GM23338 (cell line): ENCODE data around the gene ERC2. TPM values are rescaled to one million over a fixed set of nuclear protein-coding genes. Genes with fewer than 3 reads are reported as not detected.

Experiments used
- ATAC-seq: fragments of 200-7000 bp; cut with Tn5 transposase; 3 replicates; pipeline ENCODE4 v1.9.1; 2020
- DNase-seq: peaks from one replicate; pipeline ENCODE4 v3.0.0-alpha.2; 2015; ENCODE audit warnings: low spot score
- H2AFZ ChIP-seq: fragments of 200-600 bp; sonication (generic); 2 replicates; pipeline ENCODE4 v1.8.0; 2016; ENCODE audit warnings: antibody characterized with exemption, mild to moderate bottlenecking, moderate library complexity
- H3F3A ChIP-seq: fragments of 200-600 bp; sonication (generic); replicated peaks from 2 replicates; pipeline ENCODE4 v1.8.0; 2017; ENCODE audit warnings: antibody characterized with exemption, mixed run types, low read depth
- H3K27ac ChIP-seq: fragments of 200-600 bp; sonication (generic); 2 replicates; pipeline ENCODE4 v1.6.1; 2016; ENCODE audit warnings: low read depth
- H3K27me3 ChIP-seq: fragments of 200-600 bp; sonication (generic); 2 replicates; pipeline ENCODE4 v1.8.0; 2016; ENCODE audit warnings: mild to moderate bottlenecking, mixed run types, moderate library complexity; ENCODE audit not compliant: insufficient read depth
- H3K36me3 ChIP-seq: fragments of 200-600 bp; sonication (generic); 2 replicates; pipeline ENCODE4 v1.8.0; 2016; ENCODE audit warnings: mild to moderate bottlenecking; ENCODE audit not compliant: insufficient read depth
- H3K4me1 ChIP-seq: fragments of 200-600 bp; sonication (generic); 2 replicates; pipeline ENCODE4 v1.8.0; 2016; ENCODE audit warnings: mild to moderate bottlenecking, moderate library complexity; ENCODE audit not compliant: insufficient read depth
- H3K4me2 ChIP-seq: fragments of 200-600 bp; sonication (generic); 2 replicates; pipeline ENCODE4 v1.7.1; 2017; ENCODE audit warnings: mixed run types
- H3K4me3 ChIP-seq: fragments of 200-600 bp; sonication (generic); 2 replicates; pipeline ENCODE4 v1.6.1; 2016; ENCODE audit warnings: mixed run types
- H3K79me2 ChIP-seq: fragments of 200-600 bp; sonication (generic); replicated peaks from 2 replicates; pipeline ENCODE4 v1.8.0; 2017; ENCODE audit warnings: mild to moderate bottlenecking; ENCODE audit not compliant: insufficient read depth
- H3K9me2 ChIP-seq: fragments of 200-600 bp; sonication (generic); 2 replicates; pipeline ENCODE4 v1.8.0; 2017; ENCODE audit not compliant: insufficient read depth
- H4K20me1 ChIP-seq: fragments of 200-600 bp; sonication (generic); replicated peaks from 2 replicates; pipeline ENCODE4 v1.8.0; 2017; ENCODE audit warnings: mild to moderate bottlenecking; ENCODE audit not compliant: insufficient read depth
- H3K27ac Mint-ChIP-seq: 2 replicates; pipeline ENCODE4 v1.8.0; 2020; ENCODE audit warnings: inconsistent platforms, mild to moderate bottlenecking, moderate library complexity, mixed read lengths
- H3K27me3 Mint-ChIP-seq: 3 replicates; pipeline ENCODE4 v1.8.0; 2022; ENCODE audit warnings: low read depth, mild to moderate bottlenecking, moderate library complexity, mixed read lengths, inconsistent platforms; ENCODE audit not compliant: insufficient read depth, poor library complexity
- H3K36me3 Mint-ChIP-seq: 3 replicates; pipeline ENCODE4 v1.8.0; 2021; ENCODE audit warnings: low read depth, mild to moderate bottlenecking, inconsistent platforms, moderate library complexity, mixed read lengths
- H3K4me1 Mint-ChIP-seq: 3 replicates; pipeline ENCODE4 v1.8.0; 2020; ENCODE audit warnings: mild to moderate bottlenecking, inconsistent platforms, mixed read lengths
- H3K4me3 Mint-ChIP-seq: 3 replicates; pipeline ENCODE4 v1.8.0; 2021; ENCODE audit warnings: moderate library complexity, mild to moderate bottlenecking, inconsistent platforms, mixed read lengths
- H3K9me3 Mint-ChIP-seq: 3 replicates; pipeline ENCODE4 v1.8.0; 2020; ENCODE audit warnings: moderate library complexity, mild to moderate bottlenecking, inconsistent platforms, mixed read lengths
- CREB1 ChIP-seq: fragments of 250-450 bp; sonication (Bioruptor Pico); IDR thresholded peaks from 2 replicates; pipeline ENCODE4 v1.5.0; 2020; ENCODE audit warnings: low read depth, mild to moderate bottlenecking, moderate library complexity
- CTCF ChIP-seq, 2 experiments: fragments of 200-600 bp in 1 of 2; sonication (generic) in 1 of 2; conservative IDR thresholded peaks; 2 replicates each; pipeline versions ENCODE4 v1.5.1 to v1.6.1; 2016 to 2017; ENCODE audit warnings: antibody characterized with exemption in 2 of 2, low read depth in 2 of 2, mild to moderate bottlenecking in 2 of 2, moderate library complexity in 1 of 2
- ETS1 ChIP-seq: IDR thresholded peaks from 2 replicates; pipeline ENCODE4 v1.6.1; 2016; ENCODE audit warnings: antibody characterized with exemption
- EZH2 ChIP-seq: fragments of 200-600 bp; sonication (generic); IDR thresholded peaks from one replicate; pipeline ENCODE4 v1.8.0; 2017; ENCODE audit warnings: antibody characterized with exemption, mild to moderate bottlenecking, low read depth; ENCODE audit not compliant: unreplicated experiment
- EZH2phosphoT487 ChIP-seq: fragments of 200-600 bp; sonication (generic); IDR thresholded peaks from one replicate; pipeline ENCODE4 v1.8.1; 2018; ENCODE audit warnings: antibody characterized with exemption; ENCODE audit not compliant: unreplicated experiment
- JUNB ChIP-seq: IDR thresholded peaks from one replicate; pipeline ENCODE4 v1.6.1; 2016; ENCODE audit warnings: antibody characterized with exemption; ENCODE audit not compliant: unreplicated experiment
- NANOG ChIP-seq: IDR thresholded peaks from 2 replicates; pipeline ENCODE4 v1.6.1; 2016; ENCODE audit warnings: antibody characterized with exemption, borderline replicate concordance
- REST ChIP-seq: IDR thresholded peaks from one replicate; pipeline ENCODE4 v1.6.1; 2018; ENCODE audit warnings: antibody characterized with exemption; ENCODE audit not compliant: unreplicated experiment
- ZNF114 ChIP-seq: fragments of 250-450 bp; sonication (Bioruptor Pico); IDR thresholded peaks from 2 replicates; pipeline ENCODE4 v1.5.0; 2020; ENCODE audit warnings: mild to moderate bottlenecking, moderate library complexity
- ZNF331 ChIP-seq: fragments of 250-450 bp; sonication (Bioruptor Pico); IDR thresholded peaks from 2 replicates; pipeline ENCODE4 v1.5.0; 2020; ENCODE audit warnings: low read depth, mild to moderate bottlenecking, moderate library complexity
- polyA plus RNA-seq: library from polyadenylated mRNA; unstranded; fragments of >200 nt; fragmentation: Nextera tagmentation; extraction: Ambion mirVana; gene quantifications from 2 replicates; pipeline ENCODE4 v1.2.1, GENCODE V29; 2016
- total RNA-seq: library from RNA; depleted of rRNA; stranded (reverse); fragments of >200 nt; shearing (Covaris generic); gene quantifications from 2 replicates; pipeline ENCODE4 v1.2.3, GENCODE V29; 2014

The ERC2 gene
- total and polyA plus RNA-seq, 2 experiments from 2014 or later = 11.8 to 13.7 TPM

GRCh38 chr3:55585856-55586255 is 882.4 kb downstream of the ERC2 start:
- no peak overlapping the region for H3K27ac ChIP-seq
- H3F3A ChIP-seq = no peaks in the 10 kb centered on the region
- no peaks in the 10 kb centered on the region for H4K20me1 ChIP-seq
- peak overlapping the region; percentile 48; the same call in 1 of the 2 replicates for H2AFZ ChIP-seq
- 0 out of 2 replicates have a peak, but pooled peaks cover 3% of the 10 kb centered on the region for H3K9me2 ChIP-seq
- Mint-ChIP-seq H3K9me3 (no peaks in the 10 kb centered on the region; the same call in 2 of the 3 replicates), H3K27ac (peak overlapping the region; percentile 57; the same call in 1 of the 2 replicates), H3K4me3 (no peak overlapping the region), H3K27me3 (no peaks in the 10 kb centered on the region), H3K4me1 (peaks cover 47% of the 10 kb centered on the region), H3K36me3 (no peaks in the 10 kb centered on the region)
- H3K4me2 ChIP-seq = peak overlapping the region; percentile 31; the same call in 1 of the 2 replicates
- DNase-seq = peak; percentile 38
- TF ChIP-seq ETS1 (no peak), EZH2 (no peak), JUNB (no peak)
- no peaks in the 10 kb centered on the region for H3K79me2 ChIP-seq
- peaks cover 28% of the 10 kb centered on the region for H3K4me1 ChIP-seq
- ATAC-seq = peak; percentile 71
- no peaks in the 10 kb centered on the region for H3K27me3 ChIP-seq
- H3K36me3 ChIP-seq = no peaks in the 10 kb centered on the region
- no peak overlapping the region for H3K4me3 ChIP-seq

- H3K27me3 Mint-ChIP-seq = no peaks in the 10 kb centered on the region
- ATAC-seq (no peak), DNase-seq (no peak)
- H3K4me1 Mint-ChIP-seq = peaks cover 40% of the 10 kb centered on the region
- H3K9me3 Mint-ChIP-seq = no peaks in the 10 kb centered on the region; the same call in 2 of the 3 replicates
- no peak overlapping the region for H2AFZ ChIP-seq
- H3K9me2 ChIP-seq = 0 out of 2 replicates have a peak, but pooled peaks cover 3% of the 10 kb centered on the region
- no peak overlapping the region for H3K4me3 Mint-ChIP-seq
- H3K4me1 ChIP-seq = peaks cover 18% of the 10 kb centered on the region
- no peak overlapping the region for H3K4me2 ChIP-seq
- H3K27ac Mint-ChIP-seq = no peak overlapping the region
- H3K4me3 ChIP-seq = no peak overlapping the region
- no peaks in the 10 kb centered on the region for H3K27me3 ChIP-seq
- H3F3A ChIP-seq = no peaks in the 10 kb centered on the region
- no peaks in the 10 kb centered on the region for H3K79me2 ChIP-seq
- no peaks in the 10 kb centered on the region for H3K36me3 Mint-ChIP-seq
- no peak overlapping the region for H3K27ac ChIP-seq
- no peaks in the 10 kb centered on the region for H3K36me3 ChIP-seq
- H4K20me1 ChIP-seq = no peaks in the 10 kb centered on the region
- TF ChIP-seq ZNF114 = no peak
- no peak for TF ChIP-seq CREB1 (CRISPR knock-in tag)
- no peak for TF ChIP-seq CTCF (conservative IDR thresholded peaks at IDR 0.05; ENCODE audit: low read depth in 2 of 2)
- TF ChIP-seq ZNF331 (CRISPR knock-in tag) = no peak
- no peak for TF ChIP-seq REST
- no peak for TF ChIP-seq ETS1
- no peak for TF ChIP-seq NANOG
- no peak for TF ChIP-seq EZH2
- TF ChIP-seq EZH2phosphoT487 = no peak
Measured at GRCh38 chr3:55584716-55585368, 883.4 kb downstream of the ERC2 start.
